ENCODE measurements around the gene KRT12. TPM values are rescaled to one million over a fixed set of nuclear protein-coding genes. Genes with fewer than 3 reads are reported as not detected.

KRT12 gene
- total and polyA plus RNA-seq, 4 donors, result not detected

DNA sequence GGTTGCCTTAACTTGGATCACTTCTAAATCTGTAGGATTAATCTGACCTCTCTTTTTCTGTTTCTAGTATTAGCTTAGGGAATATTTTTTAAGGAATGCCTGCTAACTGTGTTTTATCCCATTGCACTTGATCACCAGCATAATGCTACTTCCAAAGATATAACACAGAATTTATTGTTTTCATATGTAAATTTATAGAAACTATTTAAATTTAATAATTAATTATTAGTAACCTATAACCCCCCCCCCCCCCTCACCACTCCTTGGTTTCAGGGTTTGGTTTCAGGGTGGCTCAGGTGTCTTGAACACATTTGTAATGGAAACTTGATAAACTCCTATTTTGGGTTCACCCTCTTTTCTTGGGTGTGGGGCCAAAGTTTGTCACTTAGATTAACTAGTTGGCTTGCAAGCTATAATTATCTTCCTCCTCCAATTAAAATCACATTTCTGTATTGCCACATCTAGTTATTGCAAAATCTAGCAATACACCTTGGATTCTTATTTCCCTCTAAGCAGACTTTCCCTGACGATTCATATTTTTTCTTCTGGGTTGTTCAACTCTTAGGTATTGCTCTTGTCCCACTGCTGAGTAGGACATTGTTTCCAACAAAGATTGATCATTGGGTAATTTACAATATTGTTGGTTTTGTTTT is 18.3 kb downstream of the KRT12 start:
- WGBS, result 84% methylated on average over 1 of the region's 1 CpG
- H3K9ac ChIP-seq (ENCODE audit: low read depth in 1 of 2, low read length in 2 of 2), result no peak overlapping the region
- H3K9me3 ChIP-seq (ENCODE audit: control insufficient read depth in 4 of 4, low read length in 3 of 4), result no peaks in the 10 kb centered on the region
- H3K4me3 ChIP-seq (ENCODE audit: low read depth in 1 of 3, low read length in 3 of 3), result no peak overlapping the region
- no peak overlapping the region for H3K27ac ChIP-seq (ENCODE audit: low read depth in 1 of 2, low read length in 2 of 2)
- H3K4me1 ChIP-seq (ENCODE audit: control insufficient read depth in 4 of 4, insufficient read depth in 4 of 4, low read length in 3 of 4), result no peaks in the 10 kb centered on the region
- no peaks in the 10 kb centered on the region for H3K36me3 ChIP-seq (ENCODE audit: control insufficient read depth in 4 of 4, insufficient read depth in 3 of 4, low read depth in 1 of 4, low read length in 3 of 4)
- TF ChIP-seq, protein P1, sequence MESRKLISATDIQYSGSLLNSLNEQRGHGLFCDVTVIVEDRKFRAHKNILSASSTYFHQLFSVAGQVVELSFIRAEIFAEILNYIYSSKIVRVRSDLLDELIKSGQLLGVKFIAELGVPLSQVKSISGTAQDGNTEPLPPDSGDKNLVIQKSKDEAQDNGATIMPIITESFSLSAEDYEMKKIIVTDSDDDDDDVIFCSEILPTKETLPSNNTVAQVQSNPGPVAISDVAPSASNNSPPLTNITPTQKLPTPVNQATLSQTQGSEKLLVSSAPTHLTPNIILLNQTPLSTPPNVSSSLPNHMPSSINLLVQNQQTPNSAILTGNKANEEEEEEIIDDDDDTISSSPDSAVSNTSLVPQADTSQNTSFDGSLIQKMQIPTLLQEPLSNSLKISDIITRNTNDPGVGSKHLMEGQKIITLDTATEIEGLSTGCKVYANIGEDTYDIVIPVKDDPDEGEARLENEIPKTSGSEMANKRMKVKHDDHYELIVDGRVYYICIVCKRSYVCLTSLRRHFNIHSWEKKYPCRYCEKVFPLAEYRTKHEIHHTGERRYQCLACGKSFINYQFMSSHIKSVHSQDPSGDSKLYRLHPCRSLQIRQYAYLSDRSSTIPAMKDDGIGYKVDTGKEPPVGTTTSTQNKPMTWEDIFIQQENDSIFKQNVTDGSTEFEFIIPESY (IDR thresholded peaks at IDR 0.05), result no peak
- peaks cover 0 to 3% (median 0%) of the 10 kb centered on the region in 4 donors for H3K27me3 ChIP-seq (ENCODE audit: control insufficient read depth in 4 of 4, insufficient read depth in 4 of 4, low read length in 3 of 4)
- DNase-seq (ENCODE audit: low spot score), result no peak

DNA sequence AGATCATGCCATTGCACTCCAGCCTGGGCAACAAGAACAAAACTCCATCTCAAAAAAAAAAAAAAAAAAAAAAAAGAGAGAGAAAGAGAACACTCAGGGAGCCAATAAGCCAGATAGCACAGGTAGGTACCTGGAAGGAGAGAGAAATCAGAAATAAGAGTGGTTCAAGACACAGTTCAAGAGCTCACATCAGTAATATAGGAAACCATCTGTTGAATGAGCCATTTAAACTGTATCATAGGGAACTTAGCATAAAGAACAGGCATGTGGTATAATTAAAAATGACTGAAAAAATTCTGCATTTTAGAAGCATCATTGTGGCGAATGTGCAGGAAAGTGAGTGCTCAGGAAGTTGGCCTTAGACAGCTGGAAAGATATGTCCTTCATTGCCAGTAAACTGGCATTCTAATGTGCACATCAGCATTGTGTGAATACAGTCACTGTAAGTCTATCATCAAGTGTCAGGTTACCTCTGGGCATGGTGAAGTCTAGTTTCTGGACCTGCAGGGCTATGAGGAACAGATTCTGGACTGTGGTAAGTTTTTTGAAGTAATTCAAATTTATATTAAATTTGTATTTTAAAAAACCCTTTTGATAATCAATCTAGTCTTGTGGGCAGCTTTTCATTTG is 20.4 kb downstream of the KRT12 start:
- H3K4me3 ChIP-seq (ENCODE audit: low read depth in 1 of 3, low read length in 3 of 3), result no peak overlapping the region
- 78% methylated on average over 1 of the region's 1 CpG for WGBS
- no peaks in the 10 kb centered on the region for H3K9me3 ChIP-seq (ENCODE audit: control insufficient read depth in 4 of 4, low read length in 3 of 4)
- H3K27me3 ChIP-seq (ENCODE audit: control insufficient read depth in 4 of 4, insufficient read depth in 4 of 4, low read length in 3 of 4), result no peaks in the 10 kb centered on the region
- H3K4me1 ChIP-seq (ENCODE audit: control insufficient read depth in 4 of 4, insufficient read depth in 4 of 4, low read length in 3 of 4), result no peaks in the 10 kb centered on the region
- DNase-seq (ENCODE audit: low spot score), result no peak
- H3K9ac ChIP-seq (ENCODE audit: low read depth in 1 of 2, low read length in 2 of 2), result no peak overlapping the region
- no peak overlapping the region for H3K27ac ChIP-seq (ENCODE audit: low read depth in 1 of 2, low read length in 2 of 2)
- TF ChIP-seq NR2F2 (IDR thresholded peaks at IDR 0.05), result no peak
- TF ChIP-seq EGR1 (IDR thresholded peaks at IDR 0.05; ENCODE audit: low read depth in 2 of 2), result no peak
- H3K36me3 ChIP-seq (ENCODE audit: control insufficient read depth in 4 of 4, insufficient read depth in 3 of 4, low read depth in 1 of 4, low read length in 3 of 4), result no peaks in the 10 kb centered on the region

DNA sequence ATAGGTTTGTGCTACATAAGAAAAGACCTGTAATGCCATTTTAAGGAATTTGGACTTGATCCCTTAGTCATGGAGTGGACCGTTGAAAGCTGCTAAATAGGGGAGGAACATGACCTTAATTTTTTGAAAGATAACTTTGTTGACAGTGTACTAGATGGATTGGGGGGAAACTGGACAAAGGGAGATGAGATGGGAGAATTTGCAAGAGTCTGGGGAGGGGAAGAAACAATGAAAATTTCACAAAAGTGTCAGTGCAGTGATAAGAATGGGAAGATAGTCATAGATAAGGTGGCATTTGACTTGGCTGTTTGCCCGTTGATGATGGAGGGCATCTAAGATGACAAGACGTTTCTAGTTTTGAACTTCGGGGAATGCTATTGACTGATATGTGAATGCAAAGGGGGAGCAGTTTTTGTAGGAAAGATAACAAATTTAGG is 22.3 kb downstream of the KRT12 start:
- WGBS, result 54% methylated on average over 4 of the region's 4 CpGs
- Histone ChIP-seq H3K27ac (ENCODE audit: low read depth in 1 of 2, low read length in 2 of 2) (no peak overlapping the region), H3K9ac (ENCODE audit: low read depth in 1 of 2, low read length in 2 of 2) (no peak overlapping the region), H3K4me1 (ENCODE audit: control insufficient read depth in 4 of 4, insufficient read depth in 4 of 4, low read length in 3 of 4) (no peaks in the 10 kb centered on the region), H3K27me3 (ENCODE audit: control insufficient read depth in 4 of 4, insufficient read depth in 4 of 4, low read length in 3 of 4) (no peaks in the 10 kb centered on the region), H3K9me3 (ENCODE audit: control insufficient read depth in 4 of 4, low read length in 3 of 4) (no peaks in the 10 kb centered on the region), H3K4me3 (ENCODE audit: low read depth in 1 of 3, low read length in 3 of 3) (no peak overlapping the region), H3K36me3 (ENCODE audit: control insufficient read depth in 4 of 4, insufficient read depth in 3 of 4, low read depth in 1 of 4, low read length in 3 of 4) (no peaks in the 10 kb centered on the region)
- DNase-seq (ENCODE audit: low spot score), result no peak
- TF ChIP-seq FOXA1 (IDR thresholded peaks at IDR 0.05), result no peak
- TF ChIP-seq EGR1 (IDR thresholded peaks at IDR 0.05; ENCODE audit: low read depth in 2 of 2), result no peak
- TF ChIP-seq FOXA2 (IDR thresholded peaks at IDR 0.05), result no peak
- TF ChIP-seq, protein P1 (IDR thresholded peaks at IDR 0.05), result no peak
- no peak for TF ChIP-seq JUND (IDR thresholded peaks at IDR 0.05)
- TF ChIP-seq SP1 (IDR thresholded peaks at IDR 0.05), result no peak
- TF ChIP-seq, protein P2, sequence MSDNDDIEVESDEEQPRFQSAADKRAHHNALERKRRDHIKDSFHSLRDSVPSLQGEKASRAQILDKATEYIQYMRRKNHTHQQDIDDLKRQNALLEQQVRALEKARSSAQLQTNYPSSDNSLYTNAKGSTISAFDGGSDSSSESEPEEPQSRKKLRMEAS (IDR thresholded peaks at IDR 0.05), result no peak
- TF ChIP-seq, protein P3, sequence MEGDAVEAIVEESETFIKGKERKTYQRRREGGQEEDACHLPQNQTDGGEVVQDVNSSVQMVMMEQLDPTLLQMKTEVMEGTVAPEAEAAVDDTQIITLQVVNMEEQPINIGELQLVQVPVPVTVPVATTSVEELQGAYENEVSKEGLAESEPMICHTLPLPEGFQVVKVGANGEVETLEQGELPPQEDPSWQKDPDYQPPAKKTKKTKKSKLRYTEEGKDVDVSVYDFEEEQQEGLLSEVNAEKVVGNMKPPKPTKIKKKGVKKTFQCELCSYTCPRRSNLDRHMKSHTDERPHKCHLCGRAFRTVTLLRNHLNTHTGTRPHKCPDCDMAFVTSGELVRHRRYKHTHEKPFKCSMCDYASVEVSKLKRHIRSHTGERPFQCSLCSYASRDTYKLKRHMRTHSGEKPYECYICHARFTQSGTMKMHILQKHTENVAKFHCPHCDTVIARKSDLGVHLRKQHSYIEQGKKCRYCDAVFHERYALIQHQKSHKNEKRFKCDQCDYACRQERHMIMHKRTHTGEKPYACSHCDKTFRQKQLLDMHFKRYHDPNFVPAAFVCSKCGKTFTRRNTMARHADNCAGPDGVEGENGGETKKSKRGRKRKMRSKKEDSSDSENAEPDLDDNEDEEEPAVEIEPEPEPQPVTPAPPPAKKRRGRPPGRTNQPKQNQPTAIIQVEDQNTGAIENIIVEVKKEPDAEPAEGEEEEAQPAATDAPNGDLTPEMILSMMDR (IDR thresholded peaks at IDR 0.05; ENCODE audit: low read depth, low read length, missing input control), result no peak

Data from liver (tissue), 9 donors.